CD14-positive monocyte (primary cell): ENCODE measurements around the gene TRIM37. TPM values are rescaled to one million over a fixed set of nuclear protein-coding genes. Genes with fewer than 3 reads are reported as not detected.

Source experiments
- DNase-seq, 3 donors: peaks; one replicate each; pipeline ENCODE4 v3.0.0-alpha.2; 2011 to 2022
- H2AFZ ChIP-seq: 2 replicates; pipeline ENCODE4 v1.6.0; 2012; ENCODE audit warnings: mild to moderate bottlenecking, low read depth, low read length, inconsistent platforms; ENCODE audit not compliant: insufficient read depth, poor library complexity, severe bottlenecking
- H3K27ac ChIP-seq, 2 donors: 1 replicate in 1 of 2; 2 replicates in 1 of 2; pipeline ENCODE4 v1.5.1; 2012 to 2013; ENCODE audit warnings: low read length in 2 of 2, control low read depth in 1 of 2, inconsistent platforms in 1 of 2, low read depth in 1 of 2, mild to moderate bottlenecking in 1 of 2
- H3K27me3 ChIP-seq, 2 donors: one replicate each; pipeline versions ENCODE4 v1.6.0 to v1.6.1; 2011 to 2013; ENCODE audit warnings: low read length in 2 of 2; ENCODE audit not compliant: control insufficient read depth in 2 of 2, insufficient read depth in 2 of 2
- H3K36me3 ChIP-seq, 2 donors: replicated peaks in 1 of 2; 1 replicate in 1 of 2; 2 replicates in 1 of 2; pipeline versions ENCODE4 v1.5.1 to v1.6.1; 2012 to 2013; ENCODE audit warnings: low read length in 2 of 2, control low read depth in 1 of 2, inconsistent platforms in 1 of 2, mild to moderate bottlenecking in 1 of 2; ENCODE audit not compliant: insufficient read depth in 2 of 2, control insufficient read depth in 1 of 2
- H3K4me1 ChIP-seq, 2 donors: 1 replicate in 1 of 2; 2 replicates in 1 of 2; pipeline versions ENCODE4 v1.5.1 to v1.6.1; 2012 to 2013; ENCODE audit warnings: low read length in 2 of 2, control low read depth in 1 of 2, inconsistent platforms in 1 of 2, mild to moderate bottlenecking in 1 of 2, moderate library complexity in 1 of 2; ENCODE audit not compliant: insufficient read depth in 2 of 2, control insufficient read depth in 1 of 2
- H3K4me2 ChIP-seq: replicated peaks from 2 replicates; pipeline ENCODE3; 2012; ENCODE audit warnings: low read length, moderate library complexity, mild to moderate bottlenecking; ENCODE audit not compliant: poor library complexity, severe bottlenecking; ENCODE audit errors: extremely low read depth
- H3K4me3 ChIP-seq, 3 experiments: fragments of 200-600 bp in 1 of 3; sonication (generic) in 1 of 3; replicated peaks in 1 of 3; 1 replicate in 2 of 3; 2 replicates in 1 of 3; pipeline ENCODE4 v1.5.1; 2011 to 2013; ENCODE audit warnings: low read length in 3 of 3, mild to moderate bottlenecking in 3 of 3, control low read depth in 2 of 3, low read depth in 2 of 3, inconsistent platforms in 1 of 3, moderate library complexity in 1 of 3
- H3K79me2 ChIP-seq: 2 replicates; pipeline ENCODE4 v1.6.0; 2012; ENCODE audit warnings: mild to moderate bottlenecking, control low read depth, inconsistent platforms, low read length, moderate library complexity; ENCODE audit not compliant: insufficient read depth
- H3K9ac ChIP-seq: 2 replicates; pipeline ENCODE4 v1.6.0; 2017; ENCODE audit warnings: low read length, mild to moderate bottlenecking; ENCODE audit not compliant: insufficient read depth, poor library complexity, severe bottlenecking
- H3K9me3 ChIP-seq, 2 donors: replicated peaks in 1 of 2; 1 replicate in 1 of 2; 2 replicates in 1 of 2; pipeline versions ENCODE4 v1.5.1 to v1.6.1; 2012 to 2013; ENCODE audit warnings: low read length in 2 of 2, control low read depth in 1 of 2; ENCODE audit not compliant: control insufficient read depth in 1 of 2, insufficient read depth in 1 of 2
- H4K20me1 ChIP-seq: 2 replicates; pipeline ENCODE4 v1.6.0; 2012; ENCODE audit warnings: mild to moderate bottlenecking, low read length, control low read depth, moderate library complexity; ENCODE audit not compliant: insufficient read depth
- H3K27ac Mint-ChIP-seq, 7 donors: one replicate each; pipeline ENCODE4 v1.8.0; 2020; ENCODE audit warnings: mild to moderate bottlenecking in 7 of 7, mixed read lengths in 7 of 7, moderate library complexity in 6 of 7, inconsistent platforms in 2 of 7
- H3K27me3 Mint-ChIP-seq, 3 donors: one replicate each; pipeline ENCODE4 v1.8.0; 2021 to 2022; ENCODE audit warnings: low read depth in 3 of 3, mild to moderate bottlenecking in 3 of 3, mixed read lengths in 3 of 3, moderate library complexity in 3 of 3, inconsistent platforms in 1 of 3
- H3K36me3 Mint-ChIP-seq, 2 donors: one replicate each; pipeline ENCODE4 v1.8.0; 2020; ENCODE audit warnings: mixed read lengths in 2 of 2, inconsistent platforms in 1 of 2, mild to moderate bottlenecking in 1 of 2
- H3K4me1 Mint-ChIP-seq: one replicate; pipeline ENCODE4 v1.8.0; 2020; ENCODE audit warnings: mild to moderate bottlenecking, mixed read lengths
- H3K4me3 Mint-ChIP-seq, 2 donors: one replicate each; pipeline ENCODE4 v1.8.0; 2020; ENCODE audit warnings: mild to moderate bottlenecking in 2 of 2, mixed read lengths in 2 of 2, moderate library complexity in 1 of 2
- H3K9me3 Mint-ChIP-seq, 7 donors: one replicate each; pipeline ENCODE4 v1.8.0; 2020 to 2022; ENCODE audit warnings: mixed read lengths in 7 of 7, mild to moderate bottlenecking in 6 of 7, moderate library complexity in 6 of 7, inconsistent platforms in 2 of 7
- WGBS: methylation state at CpG from one replicate; pipeline ENCODE4 v1.1.5; 2013; ENCODE audit warnings: missing lambda C conversion rate; ENCODE audit not compliant: insufficient coverage; 5-methylcytosine and 5-hydroxymethylcytosine counted together
- intact Hi-C, 2 donors: fragments of 100-400 bp; cut with micrococcal nuclease; formaldehyde crosslinking; loops; one replicate each; pipeline versions ENCODE4 v1.15.0 to v1.15.1; 2023
- polyA plus RNA-seq, 3 donors: library from polyadenylated mRNA; depleted of rRNA in 1 of 3; unstranded in 2 of 3; stranded (reverse) in 1 of 3; fragments of 300-500 nt in 2 of 3; fragments of >200 nt in 1 of 3; fragmentation: Illumina TruSeq in 2 of 3; gene quantifications; 1 replicate in 2 of 3; 2 replicates in 1 of 3; pipeline ENCODE4 v1.2.3, GENCODE V29; 2012 to 2021
- TF ChIP-seq, protein P1 (sequence below): fragments of 200-600 bp; IDR thresholded peaks from one replicate; pipeline ENCODE4 v1.8.0; 2022; ENCODE audit warnings: antibody characterized with exemption, mild to moderate bottlenecking

The TRIM37 gene
- polyA plus RNA-seq, 3 donors: 2.7 to 6.1 (median 5.3) TPM

DNA sequence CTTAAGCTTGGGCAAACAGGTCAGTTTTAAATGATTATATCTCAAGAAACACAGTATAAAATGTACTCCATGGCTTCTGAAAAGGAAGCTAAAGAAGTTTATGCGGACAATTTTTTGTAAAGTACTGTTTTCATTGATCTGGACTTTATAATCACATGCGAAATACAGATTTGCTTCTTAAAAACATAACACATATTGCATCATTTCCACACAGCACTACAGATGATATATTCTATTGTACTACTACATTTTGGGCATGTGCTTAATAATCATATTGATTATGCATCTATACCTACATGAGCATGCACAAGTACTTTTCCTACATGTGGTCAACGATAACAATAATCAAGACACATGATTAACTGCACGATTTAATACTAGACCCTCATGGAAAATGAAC is 22.5 kb downstream of the TRIM37 start:
- H3K36me3 ChIP-seq: peaks cover 23 to 54% of the 10 kb centered on the region in 2 donors
- Mint-ChIP-seq H3K36me3 (peaks cover 27 to 51% of the 10 kb centered on the region in 2 donors), H3K27me3 (no peaks in the 10 kb centered on the region), H3K4me3 (no peak overlapping the region), H3K4me1 (peaks cover 6% of the 10 kb centered on the region), H3K9me3 (no peaks in the 10 kb centered on the region), H3K27ac (no peak overlapping the region)
- no peak overlapping the region for H3K27ac ChIP-seq
- H4K20me1 ChIP-seq: no peaks in the 10 kb centered on the region
- no peaks in the 10 kb centered on the region for H3K9me3 ChIP-seq
- intact Hi-C loops: no loop called here
- H3K4me2 ChIP-seq: no peak overlapping the region
- 100% methylated on average over 1 of the region's 4 CpGs for WGBS
- TF ChIP-seq, protein P1, sequence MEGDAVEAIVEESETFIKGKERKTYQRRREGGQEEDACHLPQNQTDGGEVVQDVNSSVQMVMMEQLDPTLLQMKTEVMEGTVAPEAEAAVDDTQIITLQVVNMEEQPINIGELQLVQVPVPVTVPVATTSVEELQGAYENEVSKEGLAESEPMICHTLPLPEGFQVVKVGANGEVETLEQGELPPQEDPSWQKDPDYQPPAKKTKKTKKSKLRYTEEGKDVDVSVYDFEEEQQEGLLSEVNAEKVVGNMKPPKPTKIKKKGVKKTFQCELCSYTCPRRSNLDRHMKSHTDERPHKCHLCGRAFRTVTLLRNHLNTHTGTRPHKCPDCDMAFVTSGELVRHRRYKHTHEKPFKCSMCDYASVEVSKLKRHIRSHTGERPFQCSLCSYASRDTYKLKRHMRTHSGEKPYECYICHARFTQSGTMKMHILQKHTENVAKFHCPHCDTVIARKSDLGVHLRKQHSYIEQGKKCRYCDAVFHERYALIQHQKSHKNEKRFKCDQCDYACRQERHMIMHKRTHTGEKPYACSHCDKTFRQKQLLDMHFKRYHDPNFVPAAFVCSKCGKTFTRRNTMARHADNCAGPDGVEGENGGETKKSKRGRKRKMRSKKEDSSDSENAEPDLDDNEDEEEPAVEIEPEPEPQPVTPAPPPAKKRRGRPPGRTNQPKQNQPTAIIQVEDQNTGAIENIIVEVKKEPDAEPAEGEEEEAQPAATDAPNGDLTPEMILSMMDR: no peak
- H3K4me3 ChIP-seq: no peak overlapping the region
- no peak overlapping the region for H2AFZ ChIP-seq
- H3K27me3 ChIP-seq: no peaks in the 10 kb centered on the region
- no peak for DNase-seq
- no peaks in the 10 kb centered on the region for H3K79me2 ChIP-seq
- H3K4me1 ChIP-seq: no peaks in the 10 kb centered on the region
- H3K9ac ChIP-seq: no peak overlapping the region

DNA sequence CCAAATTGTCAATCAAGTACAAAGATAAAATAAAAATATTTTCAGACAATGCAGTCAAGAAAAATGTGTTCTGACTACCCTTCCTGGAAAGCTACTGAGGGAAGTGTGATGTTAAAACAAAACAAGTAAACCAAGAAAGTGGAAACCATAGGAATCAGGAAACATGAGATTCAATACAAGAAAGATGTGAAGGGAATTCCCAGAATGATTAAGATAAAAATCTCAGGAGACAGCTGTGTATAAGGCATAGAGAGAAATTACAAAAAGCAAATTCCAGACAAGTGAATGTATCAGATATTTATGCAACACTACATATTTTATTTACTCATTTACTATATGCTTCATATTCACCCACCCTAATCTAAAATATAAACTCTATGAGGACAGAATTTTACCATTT is 32.2 kb downstream of the TRIM37 start:
- H3K9me3 Mint-ChIP-seq: no peaks in the 10 kb centered on the region
- H3K4me1 Mint-ChIP-seq: no peaks in the 10 kb centered on the region
- Histone ChIP-seq H3K27ac (no peak overlapping the region), H3K9me3 (no peaks in the 10 kb centered on the region), H3K36me3 (peaks cover 28 to 82% of the 10 kb centered on the region in 2 donors), H2AFZ (no peak overlapping the region), H3K79me2 (no peaks in the 10 kb centered on the region), H3K4me2 (no peak overlapping the region), H4K20me1 (no peaks in the 10 kb centered on the region), H3K4me1 (no peaks in the 10 kb centered on the region), H3K9ac (no peak overlapping the region), H3K27me3 (no peaks in the 10 kb centered on the region), H3K4me3 (no peak overlapping the region)
- peaks cover 45 to 56% of the 10 kb centered on the region in 2 donors for H3K36me3 Mint-ChIP-seq
- no peak for DNase-seq
- intact Hi-C loops: no loop called here
- no peak overlapping the region for H3K27ac Mint-ChIP-seq
- no peaks in the 10 kb centered on the region for H3K27me3 Mint-ChIP-seq
- H3K4me3 Mint-ChIP-seq: no peak overlapping the region
- TF ChIP-seq, protein P1: no peak
